Sigmoid colon (tissue), 7 donors: ENCODE results near the gene LRRC55. TPM values are rescaled to one million over a fixed set of nuclear protein-coding genes. Genes with fewer than 3 reads are reported as not detected.

Source experiments
- DNase-seq: peaks from one replicate; pipeline ENCODE4 v3.0.0-alpha.2; 2019
- H3K27ac ChIP-seq, 4 donors: fragments of 200-600 bp; sonication (generic); one replicate each; pipeline ENCODE4 v1.5.1; 2016 to 2019; ENCODE audit warnings: mild to moderate bottlenecking in 1 of 4
- H3K27me3 ChIP-seq, 3 donors: fragments of 200-600 bp; sonication (generic); one replicate each; pipeline ENCODE4 v1.5.1; 2019; ENCODE audit warnings: mild to moderate bottlenecking in 1 of 3
- H3K36me3 ChIP-seq, 4 donors: fragments of 200-600 bp; sonication (generic); one replicate each; pipeline ENCODE4 v1.5.1; 2016 to 2019
- H3K4me1 ChIP-seq, 4 donors: fragments of 200-600 bp; sonication (generic); one replicate each; pipeline ENCODE4 v1.5.1; 2017 to 2019
- H3K4me3 ChIP-seq, 4 donors: fragments of 200-600 bp; sonication (generic); one replicate each; pipeline ENCODE4 v1.5.1; 2017 to 2019; ENCODE audit warnings: mild to moderate bottlenecking in 2 of 4, moderate library complexity in 1 of 4
- H3K9me3 ChIP-seq, 4 donors: fragments of 200-600 bp in 3 of 4; sonication (generic) in 3 of 4; one replicate each; pipeline versions ENCODE4 v1.5.1 to v1.6.1; 2013 to 2019
- EP300 ChIP-seq, 4 donors: sonication (generic); formaldehyde crosslinking; IDR thresholded peaks; one replicate each; pipeline ENCODE4 v1.6.1; 2017; ENCODE audit warnings: antibody characterized with exemption in 4 of 4
- POLR2A ChIP-seq, 2 donors: fragments of 450-650 bp; IDR thresholded peaks; one replicate each; pipeline ENCODE4 v1.6.1; 2016; ENCODE audit warnings: antibody characterized with exemption in 2 of 2, mild to moderate bottlenecking in 2 of 2, moderate library complexity in 2 of 2
- POLR2AphosphoS5 ChIP-seq, 4 donors: sonication (generic); formaldehyde crosslinking; IDR thresholded peaks; one replicate each; pipeline ENCODE4 v1.6.1; 2017; ENCODE audit warnings: antibody characterized with exemption in 4 of 4
- WGBS, 2 donors: extraction: QIAGEN DNeasy Blood & Tissue Kit; methylation state at CpG; one replicate each; pipeline ENCODE4 v1.1.7; 2013; 5-methylcytosine and 5-hydroxymethylcytosine counted together
- intact Hi-C: fragments of 100-400 bp; cut with DNase I; formaldehyde crosslinking; loops from one replicate; pipeline ENCODE4 v1.15.1; 2023
- polyA plus RNA-seq, 3 donors: library from polyadenylated mRNA; stranded (reverse); fragments of 200-250 nt; gene quantifications; one replicate each; pipeline ENCODE4 v1.2.3, GENCODE V29; 2013
- total RNA-seq, 4 donors: library from RNA; depleted of rRNA; stranded (reverse); fragments of >200 nt; gene quantifications; one replicate each; pipeline ENCODE4 v1.1.0, GENCODE V29; 2016
- TF ChIP-seq, protein P1 (sequence below), 4 experiments: fragments of 450-650 bp in 3 of 4; fragments of 200-600 bp in 1 of 4; IDR thresholded peaks; one replicate each; pipeline ENCODE4 v1.5.1; 2016 to 2019; ENCODE audit warnings: antibody characterized with exemption in 4 of 4, mild to moderate bottlenecking in 3 of 4, moderate library complexity in 2 of 4
- donor health status: healthy with polysubstance abuse.
- donor health status: Bipolar disorder and iron deficiency.
- donor health status: healthy.

Gene LRRC55
- total and polyA plus RNA-seq, 7 donors: 0.63 to 1.4 (median 0.83) TPM; not detected in 2

DNA sequence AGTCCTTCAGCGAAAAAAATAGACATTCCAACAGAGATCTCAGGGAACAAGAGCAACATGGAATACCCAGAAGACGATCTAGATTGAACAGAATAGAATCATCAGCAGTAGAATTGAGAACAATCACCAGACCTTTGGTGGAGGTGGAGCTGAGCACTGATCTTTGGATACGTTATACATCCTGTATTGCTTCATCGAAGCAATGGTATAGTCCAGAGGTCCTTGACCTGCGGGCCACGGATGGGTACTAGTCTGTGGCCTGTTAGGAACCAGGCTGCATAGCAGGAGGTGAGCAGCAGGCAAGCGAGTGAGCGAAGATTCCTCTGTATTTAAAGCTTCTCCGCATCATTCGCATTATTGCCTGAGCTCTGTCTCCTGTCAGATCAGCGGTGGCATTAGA lies 17.6 kb downstream of the LRRC55 start:
- TF ChIP-seq, protein P1, sequence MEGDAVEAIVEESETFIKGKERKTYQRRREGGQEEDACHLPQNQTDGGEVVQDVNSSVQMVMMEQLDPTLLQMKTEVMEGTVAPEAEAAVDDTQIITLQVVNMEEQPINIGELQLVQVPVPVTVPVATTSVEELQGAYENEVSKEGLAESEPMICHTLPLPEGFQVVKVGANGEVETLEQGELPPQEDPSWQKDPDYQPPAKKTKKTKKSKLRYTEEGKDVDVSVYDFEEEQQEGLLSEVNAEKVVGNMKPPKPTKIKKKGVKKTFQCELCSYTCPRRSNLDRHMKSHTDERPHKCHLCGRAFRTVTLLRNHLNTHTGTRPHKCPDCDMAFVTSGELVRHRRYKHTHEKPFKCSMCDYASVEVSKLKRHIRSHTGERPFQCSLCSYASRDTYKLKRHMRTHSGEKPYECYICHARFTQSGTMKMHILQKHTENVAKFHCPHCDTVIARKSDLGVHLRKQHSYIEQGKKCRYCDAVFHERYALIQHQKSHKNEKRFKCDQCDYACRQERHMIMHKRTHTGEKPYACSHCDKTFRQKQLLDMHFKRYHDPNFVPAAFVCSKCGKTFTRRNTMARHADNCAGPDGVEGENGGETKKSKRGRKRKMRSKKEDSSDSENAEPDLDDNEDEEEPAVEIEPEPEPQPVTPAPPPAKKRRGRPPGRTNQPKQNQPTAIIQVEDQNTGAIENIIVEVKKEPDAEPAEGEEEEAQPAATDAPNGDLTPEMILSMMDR (IDR thresholded peaks at IDR 0.05): no peak
- no peak for TF ChIP-seq POLR2A (IDR thresholded peaks at IDR 0.05)
- TF ChIP-seq POLR2AphosphoS5 (IDR thresholded peaks at IDR 0.05): no peak
- TF ChIP-seq EP300 (IDR thresholded peaks at IDR 0.05): no peak

DNA sequence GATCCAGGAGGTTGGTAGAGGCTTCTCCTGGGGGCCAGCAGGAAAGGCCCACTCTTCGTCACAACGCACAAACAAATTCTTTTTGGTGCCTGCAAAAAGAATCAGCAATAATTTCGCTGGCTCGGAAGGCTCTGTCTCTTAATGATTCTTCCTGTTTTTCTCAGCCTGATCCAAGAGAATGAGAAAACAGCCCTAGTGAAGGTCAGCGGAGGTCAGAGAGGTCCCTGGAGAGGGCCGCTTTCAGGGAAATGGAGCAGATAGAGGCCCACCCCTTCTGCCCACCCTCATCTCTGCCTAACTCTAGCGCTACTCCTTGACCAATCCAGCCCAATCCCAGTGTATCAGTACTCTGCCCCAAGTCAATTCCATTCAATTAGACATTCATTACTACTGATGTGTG lies 19.2 kb downstream of the LRRC55 start:
- Histone ChIP-seq H3K4me3 (no peak overlapping the region), H3K27ac (no peak overlapping the region), H3K27me3 (no peaks in the 10 kb centered on the region), H3K9me3 (no peaks in the 10 kb centered on the region), H3K36me3 (no peaks in the 10 kb centered on the region), H3K4me1 (peaks cover 0 to 9% (median 0%) of the 10 kb centered on the region in 4 donors)
- intact Hi-C loops: no loop called here
- WGBS, 2 donors: 65 to 86% methylated on average over 7 of the region's 7 CpGs
- TF ChIP-seq EP300 (IDR thresholded peaks at IDR 0.05) (no peak), POLR2AphosphoS5 (IDR thresholded peaks at IDR 0.05) (no peak), POLR2A (IDR thresholded peaks at IDR 0.05) (no peak)
- TF ChIP-seq, protein P1 (IDR thresholded peaks at IDR 0.05): no peak
- DNase-seq: no peak

More for the DNA sequence above, 17.6 kb downstream of the LRRC55 start:
- Histone ChIP-seq H3K4me3 (no peak overlapping the region), H3K36me3 (no peaks in the 10 kb centered on the region), H3K27me3 (no peaks in the 10 kb centered on the region), H3K27ac (no peak overlapping the region), H3K4me1 (peaks cover 0 to 9% (median 0%) of the 10 kb centered on the region in 4 donors), H3K9me3 (no peaks in the 10 kb centered on the region)
- intact Hi-C loops: no loop called here
- WGBS, 2 donors: 91 to 96% methylated on average over 11 of the region's 11 CpGs
- no peak for DNase-seq

DNA sequence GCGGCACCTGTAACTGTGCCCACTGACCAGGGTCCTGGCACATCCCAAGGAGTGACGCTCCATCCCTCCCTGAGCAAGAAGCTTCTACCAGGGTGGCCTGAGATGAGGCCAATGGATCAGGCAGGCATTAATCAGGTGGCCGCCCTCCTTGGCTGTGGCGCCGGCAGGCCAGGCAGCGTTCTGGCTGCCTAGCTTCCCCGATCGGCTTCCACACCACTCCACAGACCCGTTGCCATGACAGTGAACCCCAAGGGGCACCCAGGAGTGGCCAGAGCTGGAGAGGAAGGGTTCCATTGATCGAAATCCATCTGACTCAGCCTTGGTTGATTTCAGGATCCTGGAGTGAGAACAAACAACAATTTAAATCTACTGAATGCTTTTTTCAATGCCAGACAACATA lies 20.5 kb downstream of the LRRC55 start:
- no peak for DNase-seq
- 84 to 93% methylated on average over 10 of the region's 10 CpGs for WGBS, 2 donors
- H3K9me3 ChIP-seq: no peaks in the 10 kb centered on the region
- H3K4me1 ChIP-seq: peaks cover 0 to 9% (median 0%) of the 10 kb centered on the region in 4 donors
- H3K27ac ChIP-seq: no peak overlapping the region
- TF ChIP-seq POLR2A (IDR thresholded peaks at IDR 0.05): no peak
- TF ChIP-seq, protein P1 (IDR thresholded peaks at IDR 0.05): no peak
- no peak for TF ChIP-seq EP300 (IDR thresholded peaks at IDR 0.05)
- TF ChIP-seq POLR2AphosphoS5 (IDR thresholded peaks at IDR 0.05): no peak
- intact Hi-C loops: no loop called here
- no peak overlapping the region for H3K4me3 ChIP-seq
- H3K36me3 ChIP-seq: no peaks in the 10 kb centered on the region
- no peaks in the 10 kb centered on the region for H3K27me3 ChIP-seq

DNA sequence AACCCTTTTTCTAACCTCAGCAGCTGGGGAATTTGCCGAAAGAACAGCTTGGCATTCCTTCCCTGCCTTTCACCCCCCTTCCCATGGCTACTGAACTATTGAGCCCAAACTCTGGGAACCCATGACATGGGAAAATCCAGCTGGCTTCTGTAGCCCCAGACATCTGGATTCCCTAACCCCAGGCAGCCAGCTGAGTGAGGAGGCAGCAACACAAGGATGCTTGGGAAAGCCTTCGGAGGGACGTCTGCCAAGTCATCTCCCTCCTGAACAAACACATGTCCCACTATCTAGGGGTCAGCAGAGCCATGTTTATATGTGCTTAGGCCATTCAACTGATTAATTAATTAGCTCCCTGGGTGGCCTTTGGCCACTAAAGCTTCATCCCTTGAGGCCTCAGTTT lies 21.6 kb downstream of the LRRC55 start:
- peak; percentile 90 for DNase-seq
- Histone ChIP-seq H3K27ac (no peak overlapping the region), H3K27me3 (no peaks in the 10 kb centered on the region), H3K4me1 (peaks cover 0 to 9% (median 0%) of the 10 kb centered on the region in 4 donors), H3K4me3 (no peak overlapping the region), H3K9me3 (no peaks in the 10 kb centered on the region), H3K36me3 (no peaks in the 10 kb centered on the region)
- TF ChIP-seq, protein P1 (IDR thresholded peaks at IDR 0.05): no peak
- no peak for TF ChIP-seq EP300 (IDR thresholded peaks at IDR 0.05)
- TF ChIP-seq POLR2AphosphoS5 (IDR thresholded peaks at IDR 0.05): peak; percentile 23 to 53 (median 42)
- no peak for TF ChIP-seq POLR2A (IDR thresholded peaks at IDR 0.05)
- 48 to 73% methylated on average over 3 of the region's 3 CpGs for WGBS, 2 donors
- intact Hi-C loops: no loop called here

DNA sequence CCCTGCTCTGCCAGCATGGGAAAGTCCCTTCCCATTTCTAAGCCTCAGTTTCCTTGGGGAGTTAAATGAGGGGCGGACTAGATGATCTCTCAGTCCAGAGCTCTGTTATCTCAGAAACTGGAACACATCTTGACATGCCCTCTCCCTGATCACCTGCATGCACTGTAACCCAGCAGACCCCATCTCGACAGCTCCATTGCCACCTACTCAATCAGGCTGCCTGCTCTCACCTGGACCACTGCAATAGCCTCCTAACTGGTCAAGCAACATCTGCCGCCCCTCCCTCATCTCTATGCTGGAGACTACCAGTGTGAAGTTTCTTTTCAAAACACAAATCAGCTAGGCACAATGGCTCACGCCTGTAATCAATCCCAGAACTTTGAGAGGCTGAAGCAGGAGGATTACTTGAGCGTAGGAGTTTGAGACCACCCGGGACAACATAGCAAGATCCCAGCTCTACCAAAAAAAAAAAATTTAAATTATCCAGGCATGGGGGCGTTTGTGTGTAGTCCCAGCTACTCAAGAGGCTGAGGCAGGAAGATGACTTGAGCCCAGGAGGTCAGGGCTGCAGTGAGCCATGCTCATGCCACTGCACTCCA lies 22.2 kb downstream of the LRRC55 start:
- intact Hi-C loops: no loop called here
- no peaks in the 10 kb centered on the region for H3K27me3 ChIP-seq
- TF ChIP-seq EP300 (IDR thresholded peaks at IDR 0.05) (no peak), POLR2AphosphoS5 (IDR thresholded peaks at IDR 0.05) (no peak), POLR2A (IDR thresholded peaks at IDR 0.05) (no peak)
- TF ChIP-seq, protein P1 (IDR thresholded peaks at IDR 0.05): no peak
- WGBS, 2 donors: 75 to 79% methylated on average over 7 of the region's 7 CpGs
- no peak overlapping the region for H3K4me3 ChIP-seq
- H3K36me3 ChIP-seq: no peaks in the 10 kb centered on the region
- no peak overlapping the region for H3K27ac ChIP-seq
- DNase-seq: no peak
- peaks cover 0 to 9% (median 0%) of the 10 kb centered on the region in 4 donors for H3K4me1 ChIP-seq
- no peaks in the 10 kb centered on the region for H3K9me3 ChIP-seq
